Neural progenitor cell (in vitro differentiated cells): Measurements from ENCODE around the gene ARHGAP40.

Source experiments
- EZH2 ChIP-seq: fragments of 200-600 bp; sonication (generic); IDR thresholded peaks from 2 replicates; pipeline ENCODE4 v1.6.1; 2017; ENCODE audit warnings: antibody characterized with exemption, mild to moderate bottlenecking, moderate library complexity
- TF ChIP-seq, protein P1 (sequence below): fragments of 200-600 bp; sonication (generic); IDR thresholded peaks from 2 replicates; pipeline ENCODE4 v1.5.1; 2017; ENCODE audit warnings: antibody characterized with exemption, mild to moderate bottlenecking

DNA sequence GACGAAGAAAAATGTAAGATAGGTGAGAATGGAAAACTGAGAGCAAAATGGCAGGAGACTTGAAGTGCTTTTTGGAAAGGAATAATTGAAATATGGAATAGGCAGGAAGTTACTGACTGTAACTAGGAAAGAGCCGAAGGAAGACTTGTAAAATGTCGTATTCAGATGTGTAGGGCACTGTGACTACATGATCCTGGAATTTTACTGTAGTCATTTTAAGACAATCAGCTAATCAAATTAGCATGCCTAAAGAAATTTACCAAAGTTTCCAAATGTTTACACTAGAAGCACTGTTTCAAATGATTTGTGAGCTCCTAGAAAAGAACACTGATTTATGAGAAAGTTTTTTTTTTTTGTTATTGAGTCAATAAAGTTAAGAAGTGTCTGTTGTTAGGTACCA, 41.8 kb upstream of the ARHGAP40 start:
- TF ChIP-seq, protein P1, sequence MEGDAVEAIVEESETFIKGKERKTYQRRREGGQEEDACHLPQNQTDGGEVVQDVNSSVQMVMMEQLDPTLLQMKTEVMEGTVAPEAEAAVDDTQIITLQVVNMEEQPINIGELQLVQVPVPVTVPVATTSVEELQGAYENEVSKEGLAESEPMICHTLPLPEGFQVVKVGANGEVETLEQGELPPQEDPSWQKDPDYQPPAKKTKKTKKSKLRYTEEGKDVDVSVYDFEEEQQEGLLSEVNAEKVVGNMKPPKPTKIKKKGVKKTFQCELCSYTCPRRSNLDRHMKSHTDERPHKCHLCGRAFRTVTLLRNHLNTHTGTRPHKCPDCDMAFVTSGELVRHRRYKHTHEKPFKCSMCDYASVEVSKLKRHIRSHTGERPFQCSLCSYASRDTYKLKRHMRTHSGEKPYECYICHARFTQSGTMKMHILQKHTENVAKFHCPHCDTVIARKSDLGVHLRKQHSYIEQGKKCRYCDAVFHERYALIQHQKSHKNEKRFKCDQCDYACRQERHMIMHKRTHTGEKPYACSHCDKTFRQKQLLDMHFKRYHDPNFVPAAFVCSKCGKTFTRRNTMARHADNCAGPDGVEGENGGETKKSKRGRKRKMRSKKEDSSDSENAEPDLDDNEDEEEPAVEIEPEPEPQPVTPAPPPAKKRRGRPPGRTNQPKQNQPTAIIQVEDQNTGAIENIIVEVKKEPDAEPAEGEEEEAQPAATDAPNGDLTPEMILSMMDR, result no peak
- no peak for TF ChIP-seq EZH2
